ENCODE results near the gene SFN. TPM values are rescaled to one million over a fixed set of nuclear protein-coding genes. Genes with fewer than 3 reads are reported as not detected.

The SFN gene
- polyA plus RNA-seq, 3 donors = 0.65 to 1.1 (median 0.73) TPM

- DNase-seq = no peak
Observed at GRCh38 chr1:26911399-26912146, 48.6 kb downstream of the SFN start.

GRCh38 chr1:26912147-26912490, 49.2 kb downstream of the SFN start:
- no peak for DNase-seq

GRCh38 chr1:26913389-26913753, 50.4 kb downstream of the SFN start:
- no peak for DNase-seq

Other genes with a start within 250 kb of the SFN start
- gene ARID1A, start 167.1 kb upstream of the SFN start, polyA plus RNA-seq (ENCODE audit: insufficient read length in 3 of 3) = 100 to 1,000 TPM; 101 to 117 (median 106) TPM
- gene PIGV, start 75.2 kb upstream of the SFN start, polyA plus RNA-seq (ENCODE audit: insufficient read length in 3 of 3) = 10 to 100 TPM; 17.5 to 20.7 (median 18.5) TPM
- 10 to 100 TPM; 22.9 to 25.9 (median 25.4) TPM for gene ZDHHC18, start 36.5 kb upstream of the SFN start, polyA plus RNA-seq (ENCODE audit: insufficient read length in 3 of 3)
- 10 to 100 TPM; 31.4 to 38.7 (median 32.4) TPM for gene GPN2, start 27.1 kb downstream of the SFN start, polyA plus RNA-seq (ENCODE audit: insufficient read length in 3 of 3)
- gene GPATCH3, start 37.3 kb downstream of the SFN start, polyA plus RNA-seq (ENCODE audit: insufficient read length in 3 of 3) = 10 to 100 TPM; 17.0 to 17.8 (median 17.8) TPM
- gene NR0B2, start 50.8 kb downstream of the SFN start, polyA plus RNA-seq (ENCODE audit: insufficient read length in 3 of 3) = 1 to 10 TPM; 1.0 to 1.4 (median 1.1) TPM
- gene NUDC, start 58.6 kb downstream of the SFN start, polyA plus RNA-seq (ENCODE audit: insufficient read length in 3 of 3) = 100 to 1,000 TPM in 2 of 3 donors, 10 to 100 TPM in 1; 83.8 to 104 (median 102) TPM
- gene KDF1, start 97.3 kb downstream of the SFN start, polyA plus RNA-seq (ENCODE audit: insufficient read length in 3 of 3) = 10 to 100 TPM; 11.1 to 11.8 (median 11.5) TPM
- gene TRNP1, start 130.5 kb downstream of the SFN start, polyA plus RNA-seq (ENCODE audit: insufficient read length in 3 of 3) = 1 to 10 TPM; 5.5 to 6.8 (median 6.0) TPM
- 1 to 10 TPM in 1 of 3 donors, under 1 TPM in 2; 0.96 to 1.1 (median 0.97) TPM for gene TENT5B, start 149.7 kb downstream of the SFN start, polyA plus RNA-seq (ENCODE audit: insufficient read length in 3 of 3)